Testis (tissue), 2 donors: ENCODE data around the gene AIFM3.

Source experiments
- POLR2A ChIP-seq: fragments of 450-650 bp; IDR thresholded peaks from one replicate; pipeline ENCODE4 v1.6.1; 2017; ENCODE audit warnings: antibody characterized with exemption, mild to moderate bottlenecking, moderate library complexity
- TF ChIP-seq, protein P1 (sequence below), 3 experiments: fragments of 450-650 bp in 2 of 3; fragments of 200-600 bp in 1 of 3; sonication (generic) in 1 of 3; IDR thresholded peaks; one replicate each; pipeline ENCODE4 v1.5.1; 2016 to 2019; ENCODE audit warnings: antibody characterized with exemption in 3 of 3, mild to moderate bottlenecking in 2 of 3, moderate library complexity in 1 of 3

DNA sequence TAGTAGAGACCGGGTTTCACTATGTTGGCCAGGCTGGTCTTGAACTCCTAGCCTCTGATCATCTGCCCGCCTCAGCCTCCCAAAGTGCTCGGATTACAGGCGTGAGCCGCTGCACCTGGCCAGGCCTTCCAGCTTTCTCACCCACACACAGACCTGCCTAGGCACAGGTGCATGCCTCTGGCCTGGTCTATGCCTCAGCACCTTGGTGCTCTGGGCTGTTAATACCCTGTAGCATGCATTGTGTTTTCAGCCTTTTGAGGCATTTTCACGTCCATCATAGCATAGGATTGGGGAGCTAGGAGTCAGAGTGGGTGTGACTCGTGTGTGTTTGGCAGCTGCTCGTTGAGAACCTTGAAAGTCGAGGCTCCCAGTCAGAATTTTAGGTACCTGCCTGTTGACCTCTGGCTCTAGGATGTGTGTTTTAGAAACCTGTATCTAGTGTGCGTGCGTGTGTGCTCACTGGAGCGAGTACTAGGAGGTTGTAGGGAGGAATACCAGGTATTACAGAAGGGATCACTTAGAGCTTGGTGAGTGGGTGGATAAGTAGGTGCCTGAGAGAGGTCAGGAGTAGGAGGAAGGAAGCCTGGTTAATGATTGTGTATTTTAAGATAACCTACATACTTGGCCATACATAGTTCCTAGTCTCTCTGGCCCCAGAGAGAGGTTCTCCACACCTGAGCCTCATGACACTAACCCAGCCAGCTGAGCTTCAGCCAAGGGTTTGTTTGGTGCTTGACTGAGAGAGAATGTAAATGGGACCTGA is 29.8 kb upstream of the AIFM3 start:
- TF ChIP-seq, protein P1, sequence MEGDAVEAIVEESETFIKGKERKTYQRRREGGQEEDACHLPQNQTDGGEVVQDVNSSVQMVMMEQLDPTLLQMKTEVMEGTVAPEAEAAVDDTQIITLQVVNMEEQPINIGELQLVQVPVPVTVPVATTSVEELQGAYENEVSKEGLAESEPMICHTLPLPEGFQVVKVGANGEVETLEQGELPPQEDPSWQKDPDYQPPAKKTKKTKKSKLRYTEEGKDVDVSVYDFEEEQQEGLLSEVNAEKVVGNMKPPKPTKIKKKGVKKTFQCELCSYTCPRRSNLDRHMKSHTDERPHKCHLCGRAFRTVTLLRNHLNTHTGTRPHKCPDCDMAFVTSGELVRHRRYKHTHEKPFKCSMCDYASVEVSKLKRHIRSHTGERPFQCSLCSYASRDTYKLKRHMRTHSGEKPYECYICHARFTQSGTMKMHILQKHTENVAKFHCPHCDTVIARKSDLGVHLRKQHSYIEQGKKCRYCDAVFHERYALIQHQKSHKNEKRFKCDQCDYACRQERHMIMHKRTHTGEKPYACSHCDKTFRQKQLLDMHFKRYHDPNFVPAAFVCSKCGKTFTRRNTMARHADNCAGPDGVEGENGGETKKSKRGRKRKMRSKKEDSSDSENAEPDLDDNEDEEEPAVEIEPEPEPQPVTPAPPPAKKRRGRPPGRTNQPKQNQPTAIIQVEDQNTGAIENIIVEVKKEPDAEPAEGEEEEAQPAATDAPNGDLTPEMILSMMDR (IDR thresholded peaks at IDR 0.05): no peak
- TF ChIP-seq POLR2A: no peak
